Fibroblast of lung (primary cell): ENCODE data around the gene EPB41. TPM values are rescaled to one million over a fixed set of nuclear protein-coding genes. Genes with fewer than 3 reads are reported as not detected.
A peak's percentile ranks its signal among the peaks of the same experiment; 100 is the strongest.

Source experiments
- DNase-seq, 2 donors: peaks; one replicate each; pipeline versions ENCODE4 v3.0.0 to v3.0.0-alpha.2; 2010; ENCODE audit warnings: low read depth in 2 of 2
- H2AFZ ChIP-seq: 2 replicates; pipeline ENCODE4 v1.5.1; 2012; ENCODE audit warnings: low read length, control low read depth, inconsistent platforms
- H3K27ac ChIP-seq: 2 replicates; pipeline ENCODE4 v1.5.1; 2011; ENCODE audit warnings: low read length, control low read depth; ENCODE audit not compliant: insufficient read depth
- H3K27me3 ChIP-seq: 2 replicates; pipeline ENCODE4 v1.5.1; 2011; ENCODE audit warnings: mild to moderate bottlenecking, low read length; ENCODE audit not compliant: control insufficient read depth, insufficient read depth
- H3K36me3 ChIP-seq: 2 replicates; pipeline ENCODE4 v1.5.1; 2011; ENCODE audit warnings: low read length; ENCODE audit not compliant: control insufficient read depth, insufficient read depth
- H3K4me1 ChIP-seq: 2 replicates; pipeline ENCODE4 v1.5.1; 2011; ENCODE audit warnings: low read length; ENCODE audit not compliant: control insufficient read depth, insufficient read depth; ENCODE audit errors: extremely low read depth
- H3K4me2 ChIP-seq: 2 replicates; pipeline ENCODE4 v1.5.1; 2011; ENCODE audit warnings: low read length, control low read depth; ENCODE audit not compliant: insufficient read depth; ENCODE audit errors: extremely low read depth
- H3K4me3 ChIP-seq, 4 experiments: fragments of 200-600 bp in 1 of 4; sonication (generic) in 1 of 4; replicated peaks in 1 of 4; 2 replicates each; pipeline ENCODE4 v1.5.1; 2011 to 2016; ENCODE audit warnings: low read length in 4 of 4, low read depth in 3 of 4, mild to moderate bottlenecking in 3 of 4, control low read depth in 2 of 4, inconsistent platforms in 1 of 4, mixed read lengths in 1 of 4; ENCODE audit not compliant: insufficient read depth in 1 of 4; ENCODE audit errors: control extremely low read depth in 1 of 4
- H3K79me2 ChIP-seq: 2 replicates; pipeline ENCODE4 v1.5.1; 2012; ENCODE audit warnings: mild to moderate bottlenecking, low read length, inconsistent platforms; ENCODE audit not compliant: control insufficient read depth, insufficient read depth
- H3K9ac ChIP-seq: 2 replicates; pipeline ENCODE4 v1.5.1; 2011; ENCODE audit warnings: mild to moderate bottlenecking, low read length, control low read depth; ENCODE audit not compliant: insufficient read depth
- H3K9me3 ChIP-seq: 2 replicates; pipeline ENCODE4 v1.5.1; 2012; ENCODE audit warnings: low read depth, low read length; ENCODE audit not compliant: control insufficient read depth, insufficient read depth
- H4K20me1 ChIP-seq: 2 replicates; pipeline ENCODE4 v1.5.1; 2011; ENCODE audit warnings: low read length; ENCODE audit not compliant: control insufficient read depth, insufficient read depth; ENCODE audit errors: extremely low read depth
- CTCF ChIP-seq, 2 donors: IDR thresholded peaks in 1 of 2; conservative IDR thresholded peaks in 1 of 2; 1 replicate in 1 of 2; 2 replicates in 1 of 2; pipeline ENCODE4 v1.5.1; 2011 to 2012; ENCODE audit warnings: low read length in 2 of 2, control low read depth in 1 of 2, inconsistent platforms in 1 of 2, low read depth in 1 of 2, mild to moderate bottlenecking in 1 of 2
- EZH2 ChIP-seq: IDR thresholded peaks from 2 replicates; pipeline ENCODE4 v1.5.1; 2012; ENCODE audit warnings: low read length, control low read depth, mild to moderate bottlenecking; ENCODE audit errors: missing control alignments
- polyA plus RNA-seq, 2 donors: library from polyadenylated mRNA; depleted of rRNA in 1 of 2; stranded (reverse) in 1 of 2; unstranded in 1 of 2; fragments of >200 nt; gene quantifications; 2 replicates each; pipeline ENCODE4 v1.2.1, GENCODE V29; 2011 to 2012; ENCODE audit warnings: missing spikeins in 1 of 2
- total RNA-seq: library from RNA; depleted of rRNA; stranded (reverse); fragments of >200 nt; gene quantifications from 2 replicates; pipeline ENCODE4 v1.2.1, GENCODE V29; 2014

Gene EPB41
- total and polyA plus RNA-seq, 2 donors (not counting 1 experiment from before 2014, with no cell fraction given) = 7.4 to 38.0 TPM

DNA sequence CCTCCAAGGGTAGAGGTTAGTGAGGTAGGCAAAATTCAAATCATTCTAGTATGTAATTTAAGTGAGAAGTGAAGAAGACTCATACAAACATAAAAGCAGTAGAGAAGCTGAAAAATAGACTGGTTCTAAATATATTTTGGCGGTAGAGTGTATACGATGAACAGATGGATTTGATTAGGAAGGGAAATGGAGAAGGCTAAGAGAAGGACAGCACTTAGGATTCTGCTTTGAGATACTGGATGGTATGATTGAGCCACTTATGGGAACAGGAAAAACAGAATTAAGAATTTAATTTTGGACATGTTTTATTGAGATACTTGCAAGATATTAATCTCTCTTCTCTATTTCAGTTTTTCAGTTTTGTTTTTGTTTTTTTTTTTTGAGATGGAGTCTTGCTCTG lies 60.1 kb downstream of the EPB41 start:
- Histone ChIP-seq H3K79me2 (no peaks in the 10 kb centered on the region), H3K27ac (no peak overlapping the region), H2AFZ (no peak overlapping the region), H3K9ac (no peak overlapping the region), H3K4me2 (peak overlapping the region; percentile 54), H4K20me1 (no peaks in the 10 kb centered on the region), H3K4me1 (peaks cover 3% of the 10 kb centered on the region), H3K4me3 (no peak overlapping the region), H3K36me3 (no peaks in the 10 kb centered on the region), H3K27me3 (no peaks in the 10 kb centered on the region), H3K9me3 (no peaks in the 10 kb centered on the region)
- TF ChIP-seq EZH2 (no peak), CTCF (conservative IDR thresholded peaks at IDR 0.05 in 1 of 2, IDR thresholded peaks at IDR 0.05 in 1 of 2; ENCODE audit: low read depth in 1 of 2, low read length in 2 of 2) (no peak)
- no peak for DNase-seq

DNA sequence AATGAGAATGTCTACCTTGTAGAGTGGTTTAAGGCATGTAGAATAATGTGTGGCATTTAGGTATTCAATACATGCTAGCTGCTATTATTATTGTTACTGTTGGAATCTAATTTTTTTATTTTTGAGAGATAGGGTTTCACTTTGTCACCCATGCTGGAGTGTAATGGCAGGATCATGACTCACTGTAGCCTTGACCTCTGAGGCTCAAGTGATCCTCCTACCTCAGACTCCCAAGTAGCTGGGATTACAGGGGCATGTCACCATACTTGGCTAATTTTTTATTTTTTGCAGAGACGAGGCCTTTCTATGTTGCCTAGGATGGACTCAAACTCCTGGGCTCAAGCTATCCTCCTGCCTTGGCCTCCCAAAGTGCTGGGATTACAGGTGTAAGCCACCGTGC lies 61.9 kb downstream of the EPB41 start:
- Histone ChIP-seq H3K27me3 (no peaks in the 10 kb centered on the region), H3K36me3 (no peaks in the 10 kb centered on the region), H3K79me2 (no peaks in the 10 kb centered on the region), H3K9me3 (no peaks in the 10 kb centered on the region), H3K4me3 (no peak overlapping the region), H3K4me1 (peaks cover 3% of the 10 kb centered on the region), H3K9ac (no peak overlapping the region), H3K27ac (no peak overlapping the region), H4K20me1 (no peaks in the 10 kb centered on the region), H3K4me2 (no peak overlapping the region), H2AFZ (no peak overlapping the region)
- DNase-seq = peak in 1 of 2 donors; percentile 10
- TF ChIP-seq CTCF (conservative IDR thresholded peaks at IDR 0.05 in 1 of 2, IDR thresholded peaks at IDR 0.05 in 1 of 2; ENCODE audit: low read depth in 1 of 2, low read length in 2 of 2) = no peak
- TF ChIP-seq EZH2 = no peak

GRCh38 chr1:28981210-28981609 lies 66.8 kb downstream of the EPB41 start:
- H3K4me2 ChIP-seq = no peak overlapping the region
- H3K9ac ChIP-seq = no peak overlapping the region
- no peaks in the 10 kb centered on the region for H3K79me2 ChIP-seq
- H3K9me3 ChIP-seq = no peaks in the 10 kb centered on the region
- H4K20me1 ChIP-seq = no peaks in the 10 kb centered on the region
- H3K27ac ChIP-seq = no peak overlapping the region
- H2AFZ ChIP-seq = no peak overlapping the region
- peak in 1 of 2 donors; percentile 11 for DNase-seq
- H3K4me1 ChIP-seq = no peaks in the 10 kb centered on the region
- no peaks in the 10 kb centered on the region for H3K27me3 ChIP-seq
- no peaks in the 10 kb centered on the region for H3K36me3 ChIP-seq
- TF ChIP-seq EZH2 (no peak), CTCF (conservative IDR thresholded peaks at IDR 0.05 in 1 of 2, IDR thresholded peaks at IDR 0.05 in 1 of 2; ENCODE audit: low read depth in 1 of 2, low read length in 2 of 2) (no peak)
- no peak overlapping the region for H3K4me3 ChIP-seq
